A549 (cell line): ENCODE results near the gene GATAD2A.

Experiments used
- BCL3 ChIP-seq: fragments of >200 bp; sonication (Bioruptor Twin); formaldehyde crosslinking; IDR thresholded peaks from 3 replicates; pipeline ENCODE4 v1.6.1; 2016
- CHD2 ChIP-seq: fragments of 150-350 bp; IDR thresholded peaks from 2 replicates; pipeline ENCODE4 v1.6.1; 2014; ENCODE audit warnings: low read length; ENCODE audit not compliant: partially characterized antibody
- CTCF ChIP-seq: fragments of >200 bp; sonication (Bioruptor Twin); formaldehyde crosslinking; IDR thresholded peaks from 3 replicates; pipeline ENCODE4 v1.5.1; 2016
- EP300 ChIP-seq, 2 experiments: fragments of >200 bp; sonication (Bioruptor Twin); formaldehyde crosslinking; IDR thresholded peaks; 2 replicates in 1 of 2; 3 replicates in 1 of 2; pipeline ENCODE4 v1.6.1; 2016 to 2017
- PBX3 ChIP-seq: IDR thresholded peaks from 2 replicates; pipeline ENCODE4 v1.6.1; 2012
- SREBF2 ChIP-seq: fragments of 450-650 bp; IDR thresholded peaks from 2 replicates; pipeline ENCODE4 v1.6.1; 2014; ENCODE audit warnings: mild to moderate bottlenecking, moderate library complexity

- TF ChIP-seq EP300 (IDR thresholded peaks at IDR 0.05) (no peak), CTCF (no peak), BCL3 (no peak), CHD2 (no peak), SREBF2 (no peak), PBX3 (no peak)
Observed at GRCh38 chr19:19420570-19421298, 15.3 kb downstream of the GATAD2A start.
